Memory B cell (primary cell): ENCODE measurements around the gene DHRSX.
A peak's percentile ranks its signal among the peaks of the same experiment; 100 is the strongest.
"Not testable (repeated sequence)": the region's sequence is repeated elsewhere in the genome, so short reads cannot be mapped to it uniquely, and the experiment has no call there.

Experiments used
- ATAC-seq: fragments of 150-1000 bp; cut with Tn5 transposase; 2 replicates; pipeline ENCODE4 v1.10.0; 2021; ENCODE audit warnings: low read depth, mild to moderate bottlenecking, moderate library complexity
- DNase-seq, 2 donors: peaks; one replicate each; pipeline ENCODE4 v3.0.0; 2022; ENCODE audit warnings: low spot score in 2 of 2
- H3K27ac Mint-ChIP-seq: one replicate; pipeline ENCODE4 v1.8.0; 2022; ENCODE audit warnings: mild to moderate bottlenecking, moderate library complexity, mixed read lengths
- H3K27me3 Mint-ChIP-seq: one replicate; pipeline ENCODE4 v1.8.0; 2022; ENCODE audit warnings: mixed read lengths
- H3K36me3 Mint-ChIP-seq: one replicate; pipeline ENCODE4 v1.8.0; 2022; ENCODE audit warnings: mild to moderate bottlenecking, mixed read lengths
- H3K4me1 Mint-ChIP-seq: one replicate; pipeline ENCODE4 v1.8.0; 2022; ENCODE audit warnings: mixed read lengths
- H3K4me3 Mint-ChIP-seq: one replicate; pipeline ENCODE4 v1.8.0; 2022; ENCODE audit warnings: mild to moderate bottlenecking, moderate library complexity, mixed read lengths
- H3K9me3 Mint-ChIP-seq: one replicate; pipeline ENCODE4 v1.8.0; 2022; ENCODE audit warnings: mixed read lengths

Gene DHRSX

DNA sequence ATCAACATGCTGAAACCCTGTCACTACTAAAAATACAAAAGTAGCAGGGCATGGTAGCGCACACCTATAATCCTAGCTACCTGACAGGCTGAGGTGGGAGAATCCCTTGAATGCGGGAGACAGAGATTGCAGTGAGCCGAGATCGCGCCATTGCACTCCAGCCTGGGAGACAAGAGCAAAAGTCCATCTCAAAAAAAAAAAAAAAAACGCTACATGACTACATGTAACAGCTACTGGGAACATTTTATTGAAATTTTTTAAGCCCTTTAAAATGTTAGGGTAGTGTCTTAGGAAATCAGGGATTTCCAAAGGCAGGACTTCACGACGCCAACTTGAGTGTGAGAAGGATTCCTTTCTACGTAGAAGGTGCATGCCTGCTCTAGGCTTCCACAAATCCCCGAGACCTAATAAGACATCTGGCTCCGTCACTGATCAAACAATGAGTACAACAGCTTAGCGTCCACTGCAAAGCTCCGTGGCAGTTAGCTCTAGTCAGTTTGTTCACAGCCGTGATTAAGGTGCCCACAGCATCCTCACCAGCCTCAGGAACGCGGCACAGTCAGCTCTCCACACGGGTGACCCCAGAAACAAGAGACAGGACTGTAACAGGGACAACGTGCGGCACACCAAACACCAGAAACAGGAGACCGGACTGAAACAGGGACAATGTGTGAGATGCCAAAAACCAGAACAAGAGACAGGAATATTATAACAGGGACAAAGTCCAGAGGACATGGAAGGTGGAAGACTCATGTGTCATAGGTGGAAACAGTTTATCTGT, 33.7 kb downstream of the DHRSX start:
- peaks cover 3% of the 10 kb centered on the region for H3K9me3 Mint-ChIP-seq
- no peaks in the 10 kb centered on the region for H3K27me3 Mint-ChIP-seq
- no peak for ATAC-seq
- no peak for DNase-seq
- H3K4me3 Mint-ChIP-seq, result no peak overlapping the region
- H3K36me3 Mint-ChIP-seq, result peaks cover 15% of the 10 kb centered on the region
- no peak overlapping the region for H3K27ac Mint-ChIP-seq
- H3K4me1 Mint-ChIP-seq, result peaks cover 17% of the 10 kb centered on the region

DNA sequence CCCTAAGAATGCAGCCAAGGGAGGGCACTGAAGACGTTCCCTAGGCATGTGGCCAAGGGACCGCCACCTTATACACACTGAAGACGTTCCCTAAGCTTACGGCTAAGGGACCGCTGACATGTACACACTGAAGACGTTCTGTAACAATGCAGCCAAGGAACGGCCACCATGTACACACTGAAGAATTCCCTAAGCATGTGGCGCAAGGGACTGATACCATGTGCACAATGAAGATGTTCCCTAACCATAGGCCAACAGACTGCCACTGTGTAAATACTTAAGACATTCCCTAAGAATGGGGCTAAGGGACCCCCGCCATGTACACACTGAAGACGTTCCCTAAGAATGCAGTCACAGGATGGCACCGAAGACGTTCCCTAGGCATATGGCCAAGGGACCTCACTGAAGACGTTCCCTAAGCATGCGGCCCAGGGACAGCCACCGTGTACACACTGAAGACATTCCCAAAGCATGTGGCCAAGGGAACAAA, 36.1 kb downstream of the DHRSX start:
- Mint-ChIP-seq H3K27ac (no peak overlapping the region), H3K9me3 (no peaks in the 10 kb centered on the region), H3K27me3 (no peaks in the 10 kb centered on the region), H3K4me3 (no peak overlapping the region), H3K4me1 (peaks cover 19% of the 10 kb centered on the region), H3K36me3 (peaks cover 13% of the 10 kb centered on the region)
- DNase-seq (no peak), ATAC-seq (no peak)

DNA sequence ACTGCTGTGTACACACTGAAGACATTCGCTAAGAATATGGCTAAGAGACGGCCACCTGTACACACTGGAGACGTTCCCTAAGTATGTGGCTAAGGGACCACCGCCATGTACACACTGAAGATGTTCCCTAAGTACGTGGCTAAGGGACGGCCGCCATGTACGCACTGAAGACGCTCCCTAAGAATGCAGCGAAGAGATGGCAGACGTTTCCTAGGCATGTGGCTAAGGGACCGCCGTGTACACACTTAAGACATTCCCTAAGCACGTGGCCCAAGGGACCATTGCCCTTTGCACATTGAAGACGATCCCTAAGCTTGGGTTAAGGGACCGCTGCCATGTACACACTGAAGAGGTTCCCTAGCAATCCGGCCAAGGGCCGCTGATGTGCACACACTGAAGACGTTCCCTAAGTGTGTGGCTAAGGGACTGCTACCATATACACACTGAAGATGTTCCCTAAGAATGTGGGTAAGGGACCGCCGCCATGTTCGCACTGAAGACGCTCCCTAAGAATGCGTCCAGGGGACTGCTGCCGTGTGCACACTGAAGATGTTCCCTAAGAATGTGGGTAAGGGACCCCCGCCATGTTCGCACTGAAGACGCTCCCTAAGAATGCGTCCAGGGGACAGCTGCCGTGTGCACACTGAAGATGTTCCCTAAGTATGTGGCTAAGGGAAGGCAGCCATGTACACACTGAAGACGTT, 36.7 kb downstream of the DHRSX start:
- no peaks in the 10 kb centered on the region for H3K9me3 Mint-ChIP-seq
- H3K36me3 Mint-ChIP-seq, result peaks cover 11% of the 10 kb centered on the region
- no peak for DNase-seq
- no peak for ATAC-seq
- no peak overlapping the region for H3K4me3 Mint-ChIP-seq
- H3K4me1 Mint-ChIP-seq, result peaks cover 19% of the 10 kb centered on the region
- H3K27me3 Mint-ChIP-seq, result no peaks in the 10 kb centered on the region
- H3K27ac Mint-ChIP-seq, result no peak overlapping the region

DNA sequence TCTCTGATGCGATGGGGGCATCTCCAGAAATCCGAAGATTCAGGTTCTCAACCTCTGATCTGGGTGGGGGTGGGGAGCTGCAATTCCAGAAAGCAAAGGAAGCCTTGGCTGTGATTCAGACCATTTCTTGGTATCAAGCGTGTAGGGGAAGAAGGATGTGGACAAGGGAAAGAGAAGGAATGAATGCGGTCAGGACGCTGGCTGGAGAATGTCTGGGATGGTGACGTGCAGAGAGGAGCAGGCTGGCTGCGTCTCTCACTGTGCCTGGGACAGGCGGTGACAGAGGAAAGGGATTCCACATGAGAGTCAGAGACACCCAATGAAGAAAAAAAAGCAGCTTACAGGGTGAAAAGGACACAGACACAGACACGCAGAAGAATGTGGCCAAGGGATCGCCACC, 37.3 kb downstream of the DHRSX start:
- Mint-ChIP-seq H3K36me3 (peaks cover 12% of the 10 kb centered on the region), H3K4me1 (peaks cover 15% of the 10 kb centered on the region)
- DNase-seq, H3K27me3 Mint-ChIP-seq, H3K9me3 Mint-ChIP-seq, H3K27ac Mint-ChIP-seq, H3K4me3 Mint-ChIP-seq, ATAC-seq: not testable (repeated sequence)

DNA sequence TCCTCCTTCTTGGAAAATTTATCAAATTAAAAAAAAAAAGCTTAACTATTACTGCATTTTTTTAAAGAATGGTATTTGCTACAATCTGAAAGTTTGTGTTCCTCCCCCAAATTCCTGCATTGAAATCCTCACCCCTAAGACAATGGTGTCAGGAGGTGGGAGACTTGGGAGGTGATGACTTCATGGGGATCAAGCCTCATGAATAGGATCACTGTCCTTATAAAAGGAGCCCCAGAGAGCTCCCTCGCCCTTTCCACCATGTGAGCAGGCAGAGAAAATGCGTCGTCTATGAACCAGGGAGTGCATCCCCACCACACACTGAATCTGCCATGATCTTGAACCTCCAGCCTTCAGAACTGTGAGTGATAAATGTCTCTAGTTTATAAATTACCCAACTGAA, 38.0 kb downstream of the DHRSX start:
- Mint-ChIP-seq H3K36me3 (peaks cover 17% of the 10 kb centered on the region), H3K27me3 (no peaks in the 10 kb centered on the region), H3K9me3 (peaks cover 3% of the 10 kb centered on the region), H3K4me1 (peaks cover 11% of the 10 kb centered on the region), H3K27ac (no peak overlapping the region), H3K4me3 (no peak overlapping the region)
- ATAC-seq, result no peak
- no peak for DNase-seq

DNA sequence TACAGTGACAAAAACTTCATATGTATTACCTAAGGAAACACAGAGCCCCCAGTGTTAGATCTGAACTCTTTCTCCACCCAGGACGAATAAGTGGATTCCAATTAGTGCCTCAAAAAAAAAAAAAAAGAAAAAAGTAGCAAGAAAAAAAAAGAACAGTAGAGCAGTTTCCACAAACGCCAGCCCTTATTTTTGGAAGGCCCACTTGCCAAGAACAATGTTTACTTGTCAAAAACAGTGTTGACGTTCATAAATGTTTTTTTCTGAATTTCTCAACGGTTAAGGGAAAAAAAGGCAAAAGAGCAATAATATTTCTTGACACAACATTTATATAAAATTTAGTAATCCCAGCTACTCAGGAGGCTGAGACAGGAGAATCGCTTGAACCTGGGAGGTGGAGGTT, 38.7 kb downstream of the DHRSX start:
- peaks cover 3% of the 10 kb centered on the region for H3K9me3 Mint-ChIP-seq
- no peak for DNase-seq
- H3K4me1 Mint-ChIP-seq, result peaks cover 8% of the 10 kb centered on the region
- H3K27ac Mint-ChIP-seq, result peak overlapping the region; percentile 74
- H3K36me3 Mint-ChIP-seq, result peaks cover 14% of the 10 kb centered on the region
- H3K4me3 Mint-ChIP-seq, result no peak overlapping the region
- no peak for ATAC-seq
- no peaks in the 10 kb centered on the region for H3K27me3 Mint-ChIP-seq

DNA sequence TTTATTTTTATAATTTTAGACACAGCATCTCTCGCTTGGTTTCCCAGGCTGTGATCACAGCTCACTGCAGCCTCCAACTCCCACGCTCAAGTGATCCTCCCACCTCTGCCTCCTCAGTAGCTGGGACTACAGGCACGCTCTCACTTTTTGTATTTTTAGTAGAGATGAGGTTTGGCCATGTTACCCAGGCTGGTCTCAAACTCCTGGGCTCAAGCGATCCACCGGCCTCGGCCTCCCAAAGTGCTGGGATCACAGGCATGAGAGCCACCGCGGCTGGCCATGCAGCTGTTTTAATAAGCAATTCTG, 39.1 kb downstream of the DHRSX start:
- Mint-ChIP-seq H3K27ac (peak overlapping the region; percentile 74), H3K4me1 (peaks cover 8% of the 10 kb centered on the region), H3K36me3 (peaks cover 18% of the 10 kb centered on the region), H3K27me3 (no peaks in the 10 kb centered on the region), H3K4me3 (no peak overlapping the region), H3K9me3 (peaks cover 3% of the 10 kb centered on the region)
- ATAC-seq (no peak), DNase-seq (no peak)

DNA sequence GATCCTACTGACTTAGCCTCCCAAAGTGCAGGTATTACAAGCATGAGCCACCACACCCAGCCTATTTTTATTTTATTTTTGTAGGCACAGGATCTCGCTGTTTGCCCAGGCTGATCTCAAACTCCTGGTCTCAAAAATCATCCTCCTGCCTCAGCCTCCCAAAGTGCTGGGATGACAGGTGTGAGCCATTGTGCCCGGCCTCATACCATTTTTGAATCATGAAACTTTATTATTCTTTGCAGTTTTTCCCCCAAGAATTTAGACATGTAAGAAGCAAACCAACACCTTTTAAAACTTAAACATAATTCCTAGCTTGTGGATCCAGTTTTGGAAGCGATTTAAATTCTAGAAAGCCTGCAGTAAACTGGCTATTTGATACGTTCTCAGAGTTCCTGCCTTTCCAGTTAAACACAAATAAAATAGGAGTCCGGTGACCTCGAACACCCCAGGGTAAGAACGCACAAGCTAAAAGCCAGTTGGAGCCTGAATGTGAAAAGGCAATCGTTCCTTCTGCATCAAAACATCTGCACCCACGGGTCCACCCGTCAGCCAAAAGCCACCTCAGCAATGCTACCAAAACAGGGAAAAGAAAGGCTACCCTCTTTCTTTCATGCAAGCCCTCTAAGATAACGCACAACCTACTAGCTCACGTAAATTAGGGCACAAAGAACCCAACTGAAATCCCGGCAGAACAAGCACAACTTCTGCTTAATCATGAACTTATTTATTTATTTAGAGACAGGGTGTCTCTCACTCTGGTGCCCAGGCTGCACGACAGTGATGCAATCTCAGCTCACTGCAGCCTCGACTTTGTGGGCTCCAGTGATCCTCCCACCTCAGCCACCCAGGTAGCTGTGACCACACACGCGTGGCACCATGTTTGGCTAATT, 39.7 kb downstream of the DHRSX start:
- H3K36me3 Mint-ChIP-seq, result peaks cover 17% of the 10 kb centered on the region
- H3K27ac Mint-ChIP-seq, result peak overlapping the region; percentile 74
- not testable (repeated sequence) for H3K27me3 Mint-ChIP-seq, H3K4me1 Mint-ChIP-seq, ATAC-seq, H3K9me3 Mint-ChIP-seq, H3K4me3 Mint-ChIP-seq, DNase-seq

DNA sequence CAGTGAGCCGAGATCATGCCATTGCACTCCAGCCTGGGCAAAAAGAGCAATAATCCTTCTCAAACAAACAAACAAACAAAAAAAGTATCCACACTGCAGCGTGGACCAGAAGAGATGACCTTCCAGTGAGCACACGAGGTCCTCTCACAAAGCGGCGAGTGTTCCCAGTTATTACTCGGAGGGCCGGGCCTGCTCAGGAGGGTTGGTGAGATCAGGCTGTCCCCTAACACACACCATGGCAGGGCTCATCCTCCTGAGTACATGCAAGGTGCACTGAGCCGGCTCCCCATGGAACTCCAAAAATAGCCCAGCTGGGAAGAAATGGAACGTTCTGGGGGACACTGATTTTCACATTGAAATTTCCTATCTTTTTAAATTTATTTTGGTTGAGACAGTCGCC, 40.7 kb downstream of the DHRSX start:
- H3K27ac Mint-ChIP-seq, H3K27me3 Mint-ChIP-seq, H3K9me3 Mint-ChIP-seq, ATAC-seq, H3K4me3 Mint-ChIP-seq, DNase-seq: not testable (repeated sequence)
- peaks cover 18% of the 10 kb centered on the region for H3K36me3 Mint-ChIP-seq
- H3K4me1 Mint-ChIP-seq, result peaks cover 10% of the 10 kb centered on the region

DNA sequence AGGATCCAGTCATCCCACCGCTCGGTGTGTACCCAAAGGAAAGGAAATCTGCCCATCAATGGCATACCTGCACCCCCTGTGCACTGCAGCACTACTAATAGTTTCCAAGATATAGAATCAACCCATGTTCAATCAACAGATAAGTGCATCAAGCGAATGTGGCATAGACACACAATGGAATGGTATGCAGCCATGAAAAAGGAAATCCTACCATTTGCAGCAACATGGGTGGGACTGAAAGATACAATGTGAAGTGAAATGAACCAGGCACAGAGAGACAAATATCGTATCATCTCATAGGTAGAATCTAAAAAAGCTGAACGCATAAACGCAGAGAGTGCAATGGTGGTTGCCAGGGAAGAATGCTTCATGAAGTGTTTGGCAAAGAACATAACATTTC, 42.5 kb downstream of the DHRSX start:
- Mint-ChIP-seq H3K27me3 (no peaks in the 10 kb centered on the region), H3K36me3 (peaks cover 16% of the 10 kb centered on the region), H3K4me3 (no peak overlapping the region), H3K27ac (no peak overlapping the region), H3K4me1 (peaks cover 5% of the 10 kb centered on the region), H3K9me3 (peaks cover 3% of the 10 kb centered on the region)
- no peak for ATAC-seq
- no peak for DNase-seq

DNA sequence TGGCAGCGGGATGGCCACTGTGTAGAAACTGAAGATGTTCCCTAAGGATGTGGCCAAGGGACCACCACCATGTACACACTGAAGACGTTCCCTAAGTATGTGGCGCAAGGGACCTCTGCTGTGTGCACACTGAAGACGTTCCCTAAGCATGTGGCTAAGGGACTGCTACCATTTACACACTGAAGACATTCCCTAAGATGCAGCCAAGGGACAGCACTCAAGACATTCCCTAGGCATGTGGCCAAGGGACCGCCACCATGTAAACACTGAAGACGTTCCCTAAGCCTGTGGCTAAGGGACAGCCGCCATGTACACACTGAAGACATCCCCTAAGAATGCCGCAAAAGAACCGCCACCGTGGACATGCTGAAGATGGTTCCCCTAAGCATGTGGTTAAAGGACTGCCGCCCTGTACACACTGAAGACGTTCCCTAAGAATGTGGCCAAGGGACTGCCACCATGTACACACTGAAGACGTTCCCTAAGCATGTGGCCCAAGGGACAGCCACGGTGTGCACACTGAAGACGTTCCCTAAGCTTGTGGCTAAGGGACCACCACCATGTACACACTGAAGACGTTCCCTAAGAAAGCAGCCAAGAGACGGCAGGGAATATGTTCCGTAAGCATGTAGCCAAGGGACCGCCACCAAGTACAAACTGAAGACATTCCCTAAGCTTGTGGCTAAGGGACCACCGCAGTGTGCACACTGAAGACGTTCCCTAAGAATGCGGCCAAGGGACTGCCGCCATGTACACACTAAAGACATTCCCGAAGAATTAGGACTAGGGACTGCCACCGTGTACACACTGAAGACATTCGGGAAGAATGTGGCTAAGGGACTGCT, 43.3 kb downstream of the DHRSX start:
- Mint-ChIP-seq H3K9me3 (peaks cover 3% of the 10 kb centered on the region), H3K4me1 (peaks cover 4% of the 10 kb centered on the region), H3K4me3 (no peak overlapping the region), H3K36me3 (peaks cover 21% of the 10 kb centered on the region), H3K27ac (no peak overlapping the region), H3K27me3 (no peaks in the 10 kb centered on the region)
- no peak for ATAC-seq
- DNase-seq, result no peak

DNA sequence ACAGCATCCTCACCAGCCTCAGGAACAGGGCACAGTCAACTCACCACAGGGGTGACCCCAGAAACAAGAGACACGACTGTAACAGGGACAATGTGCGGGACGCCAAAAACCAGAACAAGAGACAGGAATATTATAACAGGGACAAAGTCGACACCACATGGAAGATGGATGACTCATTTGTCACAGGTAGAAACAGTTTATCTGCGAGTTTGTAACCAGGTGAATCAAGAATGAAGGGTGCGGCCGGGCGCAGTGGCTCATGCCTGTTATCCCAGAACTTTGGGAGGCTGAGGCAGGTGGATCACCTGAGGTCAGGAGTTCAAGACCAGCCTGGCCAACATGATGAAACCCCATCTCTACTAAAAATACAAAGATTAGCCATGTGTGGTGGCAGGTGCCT, 44.7 kb downstream of the DHRSX start:
- ATAC-seq, H3K9me3 Mint-ChIP-seq, DNase-seq, H3K27ac Mint-ChIP-seq, H3K27me3 Mint-ChIP-seq, H3K4me3 Mint-ChIP-seq, H3K4me1 Mint-ChIP-seq: not testable (repeated sequence)
- peaks cover 26% of the 10 kb centered on the region for H3K36me3 Mint-ChIP-seq

DNA sequence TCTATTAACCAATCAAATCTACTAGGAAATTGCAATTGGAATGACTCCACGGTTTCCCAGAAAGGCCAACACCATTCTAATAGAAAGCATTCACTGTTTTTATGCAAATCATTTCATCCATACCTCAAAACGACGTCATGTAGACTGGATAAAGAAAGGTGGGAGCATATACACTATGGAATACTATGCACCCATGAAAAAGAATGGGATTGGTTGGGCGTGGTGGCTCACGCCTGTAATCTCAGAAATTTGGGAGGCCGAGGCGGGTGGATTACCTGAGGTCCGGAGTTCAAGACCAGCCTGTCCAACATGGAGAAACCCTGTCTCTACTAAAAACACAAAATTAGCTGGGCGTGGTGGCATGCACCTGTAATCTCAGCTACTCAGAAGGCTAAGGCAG, 46.2 kb downstream of the DHRSX start:
- ATAC-seq, H3K27ac Mint-ChIP-seq: not testable (repeated sequence)
- H3K36me3 Mint-ChIP-seq, result peaks cover 29% of the 10 kb centered on the region

More for the DNA sequence above, 46.2 kb downstream of the DHRSX start:
- DNase-seq, H3K9me3 Mint-ChIP-seq, H3K27me3 Mint-ChIP-seq, H3K4me3 Mint-ChIP-seq, H3K4me1 Mint-ChIP-seq: not testable (repeated sequence)
